ENCODE measurements around the gene SNRK.

- TF ChIP-seq CTCF (IDR thresholded peaks at IDR 0.05; ENCODE audit: borderline replicate concordance, extremely low read depth, low read length, poor library complexity, severe bottlenecking) (no peak), EZH2 (IDR thresholded peaks at IDR 0.05; ENCODE audit: borderline replicate concordance, low read depth, low read length, severe bottlenecking) (no peak)
Observed at GRCh38 chr3:43257850-43258249, 28.5 kb upstream of the SNRK start.

All from DND-41 (cell line).